Measurements from ENCODE around the gene ZNF789. TPM values are rescaled to one million over a fixed set of nuclear protein-coding genes. Genes with fewer than 3 reads are reported as not detected.

ZNF789 gene
- total and polyA plus RNA-seq, 2 of the 13 experiments (the other 11 are each of a cell fraction or from before 2014, with no cell fraction given): 19.8 to 25.1 TPM

- DNase-seq (ENCODE audit: low spot score) (no peak), FAIRE-seq (no peak), ATAC-seq (no peak)
- H3K27ac ChIP-seq (ENCODE audit: extremely low read length, insufficient read depth, low read length): no peak overlapping the region
- WGBS (ENCODE audit: low lambda C conversion rate): 94% methylated on average over 8 of the region's 24 CpGs
- no peak overlapping the region for H3K4me3 ChIP-seq (replicated peaks in 1 of 3; ENCODE audit: insufficient read depth in 1 of 3, low read depth in 2 of 3, low read length in 3 of 3)
- ChIA-PET POLR2A (interaction anchor here (1.7 kb wide), 1 partner anchor 13 kb away, joined by 4 read pairs; the partner anchor contains the start of genes CPSF4 and PTCD1), CTCF (ENCODE audit: low intra/inter-chr PET ratio, low total read pairs) (no interaction called here)
- TF ChIP-seq NR2F2 (IDR thresholded peaks at IDR 0.05; ENCODE audit: borderline replicate concordance, low read depth): no peak
- no peak overlapping the region for H3K9ac ChIP-seq (ENCODE audit: insufficient read depth, low read depth, low read length)
- H3K9me3 ChIP-seq (ENCODE audit: low read length): no peaks in the 10 kb centered on the region
- no peak overlapping the region for H3K4me2 ChIP-seq (ENCODE audit: low read depth, low read length)
- H4K20me1 ChIP-seq (ENCODE audit: insufficient read depth, low read length): no peaks in the 10 kb centered on the region
- peaks cover 17 to 41% of the 10 kb centered on the region in 2 experiments for H3K36me3 ChIP-seq (replicated peaks in 1 of 2; ENCODE audit: control insufficient read depth in 1 of 2, insufficient read depth in 2 of 2, low read length in 2 of 2)
- intact Hi-C loops (cut with micrococcal nuclease; ENCODE audit: unreplicated experiment): no loop called here
- H3K4me1 ChIP-seq (ENCODE audit: insufficient read depth, low read length): no peaks in the 10 kb centered on the region
- no peak overlapping the region for H2AFZ ChIP-seq (ENCODE audit: low read length)
- in situ Hi-C loops (cut with HindIII; ENCODE audit: extremely low pct_ligation_motif_present, low pct_unique_long_range_greater_than_20kb): no loop called here
- H3K27me3 ChIP-seq (ENCODE audit: control insufficient read depth in 1 of 2, insufficient read depth in 2 of 2, low read length in 2 of 2): no peaks in the 10 kb centered on the region
- BruUV-seq (replicated peaks): no TSS peak
- no peaks in the 10 kb centered on the region for H3K79me2 ChIP-seq (ENCODE audit: insufficient read depth, low read length)
These were observed 47.6 kb upstream of the ZNF789 start for GRCh38 chr7:99424932-99425730.

- no peak for ATAC-seq
- DNase-seq (ENCODE audit: low spot score): no peak
- Histone ChIP-seq H3K27ac (ENCODE audit: extremely low read length, insufficient read depth, low read length) (no peak overlapping the region), H3K4me3 (replicated peaks in 1 of 3; ENCODE audit: insufficient read depth in 1 of 3, low read depth in 2 of 3, low read length in 3 of 3) (no peak overlapping the region), H3K9ac (ENCODE audit: insufficient read depth, low read depth, low read length) (no peak overlapping the region), H2AFZ (ENCODE audit: low read length) (no peak overlapping the region), H3K27me3 (ENCODE audit: control insufficient read depth in 1 of 2, insufficient read depth in 2 of 2, low read length in 2 of 2) (no peaks in the 10 kb centered on the region), H3K9me3 (ENCODE audit: low read length) (no peaks in the 10 kb centered on the region), H3K36me3 (replicated peaks in 1 of 2; ENCODE audit: control insufficient read depth in 1 of 2, insufficient read depth in 2 of 2, low read length in 2 of 2) (peaks cover 15 to 34% of the 10 kb centered on the region in 2 experiments), H3K79me2 (ENCODE audit: insufficient read depth, low read length) (no peaks in the 10 kb centered on the region), H4K20me1 (ENCODE audit: insufficient read depth, low read length) (no peaks in the 10 kb centered on the region), H3K4me1 (ENCODE audit: insufficient read depth, low read length) (peaks cover 24% of the 10 kb centered on the region), H3K4me2 (ENCODE audit: low read depth, low read length) (no peak overlapping the region)
- 96% methylated on average over 5 of the region's 10 CpGs for WGBS (ENCODE audit: low lambda C conversion rate)
- in situ Hi-C loops (cut with HindIII; ENCODE audit: extremely low pct_ligation_motif_present, low pct_unique_long_range_greater_than_20kb): no loop called here
- ChIA-PET POLR2A (interaction anchor here (1.1 kb wide), 1 partner anchor 9 kb away, joined by 3 read pairs; the partner anchor contains the start of genes CPSF4 and PTCD1), CTCF (ENCODE audit: low intra/inter-chr PET ratio, low total read pairs) (no interaction called here)
- BruUV-seq (replicated peaks): no TSS peak
- FAIRE-seq: no peak
- intact Hi-C loops (cut with micrococcal nuclease; ENCODE audit: unreplicated experiment): no loop called here
- TF ChIP-seq ZNF451 (CRISPR knock-in tag; IDR thresholded peaks at IDR 0.05) (no peak), IRF9 (CRISPR knock-in tag; IDR thresholded peaks at IDR 0.05; ENCODE audit: borderline replicate concordance) (no peak), SYNCRIP (IDR thresholded peaks at IDR 0.05; ENCODE audit: insufficient read depth, low read depth, low read length) (no peak), HOXD1 (CRISPR knock-in tag; IDR thresholded peaks at IDR 0.05) (no peak), RBM22 (optimal IDR thresholded peaks at IDR 0.05; ENCODE audit: low read length) (no peak), HDAC2 (CRISPR knock-in tag; IDR thresholded peaks at IDR 0.05) (no peak), NRL (CRISPR knock-in tag; IDR thresholded peaks at IDR 0.05; ENCODE audit: borderline replicate concordance) (no peak), ZNF207 (IDR thresholded peaks at IDR 0.05; ENCODE audit: borderline replicate concordance) (no peak), ZNF780A (CRISPR knock-in tag; IDR thresholded peaks at IDR 0.05) (no peak), GPBP1L1 (CRISPR knock-in tag; IDR thresholded peaks at IDR 0.05) (no peak), ATAD3A (CRISPR knock-in tag; IDR thresholded peaks at IDR 0.05) (no peak), CENPBD1 (CRISPR knock-in tag; IDR thresholded peaks at IDR 0.05; ENCODE audit: borderline replicate concordance, low read depth) (no peak), TRIM24 (CRISPR knock-in tag; IDR thresholded peaks at IDR 0.05) (no peak)
These were observed 43.6 kb upstream of the ZNF789 start for GRCh38 chr7:99428972-99429566.

All from HepG2 (cell line).